H9 (cell line): ENCODE measurements around the gene BMP7. TPM values are rescaled to one million over a fixed set of nuclear protein-coding genes. Genes with fewer than 3 reads are reported as not detected.

Experiments
- DNase-seq: peaks from one replicate; pipeline ENCODE4 v3.0.0-alpha.2; 2017
- H2AFZ ChIP-seq: one replicate; pipeline ENCODE4 v1.6.1; 2013; ENCODE audit warnings: mild to moderate bottlenecking, low read length, control low read depth, moderate library complexity
- H2AK5ac ChIP-seq: 2 replicates; pipeline ENCODE4 v1.6.1; 2013; ENCODE audit warnings: low read length, control low read depth, mixed read lengths; ENCODE audit not compliant: insufficient read length
- H2BK120ac ChIP-seq: one replicate; pipeline ENCODE4 v1.6.1; 2013; ENCODE audit warnings: low read depth, mild to moderate bottlenecking, low read length, control low read depth, inconsistent platforms; ENCODE audit not compliant: poor library complexity, severe bottlenecking
- H2BK12ac ChIP-seq: 2 replicates; pipeline ENCODE4 v1.6.1; 2013; ENCODE audit warnings: low read length, control low read depth, mixed read lengths, low read depth; ENCODE audit not compliant: insufficient read length
- H2BK15ac ChIP-seq: 2 replicates; pipeline ENCODE4 v1.6.1; 2013; ENCODE audit warnings: low read depth, low read length, control low read depth
- H2BK20ac ChIP-seq: one replicate; pipeline ENCODE4 v1.6.1; 2013; ENCODE audit warnings: low read depth, mild to moderate bottlenecking, low read length, control low read depth, inconsistent platforms; ENCODE audit not compliant: poor library complexity, severe bottlenecking
- H2BK5ac ChIP-seq: 2 replicates; pipeline ENCODE4 v1.6.1; 2013; ENCODE audit warnings: low read length, control low read depth, mixed read lengths; ENCODE audit not compliant: insufficient read length
- H3K14ac ChIP-seq: 2 replicates; pipeline ENCODE4 v1.6.1; 2013; ENCODE audit warnings: low read length, control low read depth; ENCODE audit not compliant: insufficient read depth
- H3K18ac ChIP-seq: 2 replicates; pipeline ENCODE4 v1.6.1; 2013; ENCODE audit warnings: low read depth, mild to moderate bottlenecking, mixed read lengths, low read length, control low read depth; ENCODE audit not compliant: insufficient read length
- H3K23ac ChIP-seq: 2 replicates; pipeline ENCODE4 v1.6.1; 2013; ENCODE audit warnings: low read length, control low read depth, mixed read lengths, low read depth; ENCODE audit not compliant: insufficient read length
- H3K23me2 ChIP-seq: 2 replicates; pipeline ENCODE4 v1.6.1; 2013; ENCODE audit warnings: low read depth, mild to moderate bottlenecking, mixed read lengths, low read length, control low read depth; ENCODE audit not compliant: insufficient read length, poor library complexity, severe bottlenecking
- H3K27ac ChIP-seq: 2 replicates; pipeline ENCODE4 v1.5.1; 2013; ENCODE audit warnings: low read length, control low read depth, mixed read lengths, low read depth; ENCODE audit not compliant: insufficient read length
- H3K27me3 ChIP-seq: 2 replicates; pipeline ENCODE4 v1.6.1; 2013; ENCODE audit warnings: low read length, control low read depth, inconsistent platforms; ENCODE audit not compliant: insufficient read depth
- H3K4ac ChIP-seq: 2 replicates; pipeline ENCODE4 v1.6.1; 2013; ENCODE audit warnings: low read depth, mild to moderate bottlenecking, control low read depth, inconsistent platforms, low read length, moderate library complexity
- H3K4me1 ChIP-seq: 2 replicates; pipeline ENCODE4 v1.6.1; 2013; ENCODE audit warnings: low read length, control low read depth, inconsistent platforms; ENCODE audit not compliant: insufficient read depth
- H3K4me2 ChIP-seq: 2 replicates; pipeline ENCODE4 v1.6.1; 2013; ENCODE audit warnings: low read length, control low read depth, mixed read lengths; ENCODE audit not compliant: insufficient read length, insufficient read depth
- H3K56ac ChIP-seq: 2 replicates; pipeline ENCODE4 v1.6.1; 2013; ENCODE audit warnings: low read depth, mild to moderate bottlenecking, mixed read lengths, low read length, control low read depth; ENCODE audit not compliant: insufficient read length
- H3K79me1 ChIP-seq: 2 replicates; pipeline ENCODE4 v1.6.1; 2013; ENCODE audit warnings: low read depth, mild to moderate bottlenecking, moderate library complexity, low read length, control low read depth, inconsistent platforms; ENCODE audit not compliant: insufficient read depth, poor library complexity, severe bottlenecking
- H3K79me2 ChIP-seq: 2 replicates; pipeline ENCODE4 v1.6.1; 2013; ENCODE audit warnings: low read length, control low read depth, inconsistent platforms; ENCODE audit not compliant: insufficient read depth
- H3K9ac ChIP-seq: 2 replicates; pipeline ENCODE4 v1.6.1; 2013; ENCODE audit warnings: low read length, control low read depth, mixed read lengths; ENCODE audit not compliant: insufficient read length; ENCODE audit errors: extremely low read depth
- H3K9me3 ChIP-seq: one replicate; pipeline ENCODE4 v1.6.1; 2013; ENCODE audit warnings: low read depth, low read length, inconsistent platforms; ENCODE audit not compliant: control insufficient read depth
- H3T11ph ChIP-seq: one replicate; pipeline ENCODE4 v1.6.1; 2013; ENCODE audit warnings: mild to moderate bottlenecking, low read length, control low read depth, inconsistent platforms
- H4K20me1 ChIP-seq: one replicate; pipeline ENCODE4 v1.6.1; 2013; ENCODE audit not compliant: control insufficient read depth, insufficient read length, insufficient read depth
- H4K5ac ChIP-seq: 2 replicates; pipeline ENCODE4 v1.6.1; 2013; ENCODE audit warnings: low read depth, mild to moderate bottlenecking, mixed read lengths, low read length, control low read depth; ENCODE audit not compliant: insufficient read length
- H4K8ac ChIP-seq: replicated peaks from 2 replicates; pipeline ENCODE4 v1.6.1; 2013; ENCODE audit warnings: low read length, control low read depth, mixed read lengths, low read depth; ENCODE audit not compliant: insufficient read length
- H4K91ac ChIP-seq: 2 replicates; pipeline ENCODE4 v1.6.1; 2013; ENCODE audit warnings: low read depth, mild to moderate bottlenecking, moderate library complexity, mixed read lengths, low read length, control low read depth; ENCODE audit not compliant: insufficient read length
- H3K27ac Mint-ChIP-seq, 3 experiments: 2 replicates in 2 of 3; 3 replicates in 1 of 3; pipeline ENCODE4 v1.8.0; 2020 to 2021; ENCODE audit warnings: mixed read lengths in 3 of 3, mild to moderate bottlenecking in 1 of 3, moderate library complexity in 1 of 3
- H3K27me3 Mint-ChIP-seq: 2 replicates; pipeline ENCODE4 v1.8.0; 2021; ENCODE audit warnings: low read depth, mild to moderate bottlenecking, moderate library complexity, mixed read lengths
- H3K36me3 Mint-ChIP-seq, 3 experiments: 2 replicates in 2 of 3; 3 replicates in 1 of 3; pipeline ENCODE4 v1.8.0; 2020 to 2021; ENCODE audit warnings: low read depth in 3 of 3, mixed read lengths in 3 of 3; ENCODE audit not compliant: insufficient read depth in 1 of 3
- H3K4me1 Mint-ChIP-seq, 2 experiments: 2 replicates each; pipeline ENCODE4 v1.8.0; 2020; ENCODE audit warnings: mixed read lengths in 2 of 2
- H3K4me3 Mint-ChIP-seq, 2 experiments: 2 replicates in 1 of 2; 3 replicates in 1 of 2; pipeline ENCODE4 v1.8.0; 2020 to 2021; ENCODE audit warnings: mild to moderate bottlenecking in 2 of 2, mixed read lengths in 2 of 2, moderate library complexity in 1 of 2
- H3K9me3 Mint-ChIP-seq, 2 experiments: 2 replicates in 1 of 2; 3 replicates in 1 of 2; pipeline ENCODE4 v1.8.0; 2020; ENCODE audit warnings: mild to moderate bottlenecking in 2 of 2, mixed read lengths in 2 of 2, moderate library complexity in 1 of 2
- CTCF ChIP-seq: fragments of 200-600 bp; sonication (generic); conservative IDR thresholded peaks from 3 replicates; pipeline ENCODE4 v1.8.0; 2021; ENCODE audit warnings: antibody characterized with exemption, mild to moderate bottlenecking
- WGBS: extraction: QIAGEN DNeasy Blood & Tissue Kit; methylation state at CpG from one replicate; pipeline ENCODE4 v1.1.7; 2013; ENCODE audit warnings: missing lambda C conversion rate, low lambda C conversion rate, mixed read lengths; ENCODE audit not compliant: insufficient read length; ENCODE audit errors: extremely low coverage; 5-methylcytosine and 5-hydroxymethylcytosine counted together
- total RNA-seq: library from RNA; stranded (reverse); gene quantifications from 2 replicates; pipeline ENCODE4 v1.2.1, GENCODE V29; 2021

BMP7 gene
- total RNA-seq, 1 experiment from 2014 or later, result 17.7 TPM

GRCh38 chr20:57213291-57213690 is 53.1 kb downstream of the BMP7 start:
- Histone ChIP-seq H3K9ac (no peak overlapping the region), H3K56ac (no peak overlapping the region), H3K79me2 (no peaks in the 10 kb centered on the region), H2BK12ac (no peak overlapping the region), H3K27me3 (no peaks in the 10 kb centered on the region), H4K20me1 (no peaks in the 10 kb centered on the region), H2AFZ (no peak overlapping the region), H2BK120ac (no peak overlapping the region), H3K18ac (no peak overlapping the region), H4K5ac (no peak overlapping the region), H3K23ac (no peak overlapping the region), H3K27ac (no peak overlapping the region), H3K9me3 (no peaks in the 10 kb centered on the region), H2AK5ac (no peak overlapping the region), H3K23me2 (no peaks in the 10 kb centered on the region), H3K79me1 (no peaks in the 10 kb centered on the region), H3K4me2 (no peak overlapping the region), H3K14ac (no peak overlapping the region), H3K4me1 (peaks cover 4% of the 10 kb centered on the region; the same call in 1 of the 2 replicates), H4K8ac (no peak overlapping the region), H2BK5ac (no peak overlapping the region), H4K91ac (no peak overlapping the region), H2BK15ac (no peak overlapping the region), H3T11ph (no peak overlapping the region), H3K4ac (no peak overlapping the region), H2BK20ac (no peak overlapping the region)
- Mint-ChIP-seq H3K4me1 (peaks cover 28 to 41% of the 10 kb centered on the region in 2 experiments), H3K9me3 (no peaks in the 10 kb centered on the region), H3K36me3 (peaks cover 0 to 3% (median 0%) of the 10 kb centered on the region in 3 experiments; a peak in 2 of 7 replicates), H3K27ac (no peak overlapping the region; a peak in 1 of 7 replicates), H3K27me3 (peaks cover 16% of the 10 kb centered on the region), H3K4me3 (no peak overlapping the region)
- no CpG with 5 or more reads among the region's 6 CpGs for WGBS
- no peak for TF ChIP-seq CTCF
- DNase-seq, result no peak
